GM18511 (cell line): ENCODE results near the gene ANTXR1.
"Not testable (repeated sequence)": the region's sequence is repeated elsewhere in the genome, so short reads cannot be mapped to it uniquely, and the experiment has no call there.

ENCODE experiments used
- ATAC-seq: cut with Tn5 transposase; IDR thresholded peaks from one replicate; pipeline ENCODE4 v1.9.1; 2021; ENCODE audit warnings: mild to moderate bottlenecking, moderate library complexity; ENCODE audit not compliant: unreplicated experiment

Gene ANTXR1

DNA sequence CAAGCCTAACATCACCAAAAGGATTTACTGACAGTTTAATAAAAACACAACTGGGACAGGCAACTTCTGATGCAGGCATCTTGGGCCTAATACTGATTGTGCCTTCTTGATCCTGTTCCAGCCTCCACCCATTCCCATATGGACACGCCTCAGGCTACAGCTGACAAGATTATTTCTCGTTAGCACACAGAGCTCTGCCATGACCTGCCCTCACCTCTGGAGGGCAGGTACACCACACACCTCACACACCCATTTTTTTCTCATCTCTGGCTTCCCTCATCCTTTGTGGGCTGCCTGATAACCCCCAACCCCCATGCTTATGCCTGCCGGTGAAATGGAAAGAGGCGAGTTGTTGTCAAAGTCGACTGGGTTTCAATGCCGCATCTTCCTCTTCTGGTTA is 147.0 kb downstream of the ANTXR1 start:
- no peak for ATAC-seq

DNA sequence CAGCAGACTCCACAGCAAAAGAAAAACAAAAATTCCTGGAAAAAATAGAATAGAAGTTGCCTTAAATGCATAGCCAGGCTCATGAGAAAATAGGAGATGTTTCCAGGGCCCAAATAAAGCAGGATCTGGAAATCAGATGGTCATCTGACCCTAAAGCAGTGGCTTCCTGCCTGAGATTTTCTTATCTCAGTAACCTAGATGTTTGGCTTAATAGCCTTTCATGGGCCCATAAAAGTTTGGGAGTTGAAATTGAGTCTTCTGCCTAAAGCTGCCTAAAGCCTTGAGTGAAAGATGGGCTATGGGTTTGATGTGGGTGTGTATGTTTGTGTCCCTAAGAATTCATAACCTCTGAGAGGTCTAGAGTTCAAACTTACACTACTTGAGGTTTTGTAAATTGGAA is 149.1 kb downstream of the ANTXR1 start:
- no peak for ATAC-seq

DNA sequence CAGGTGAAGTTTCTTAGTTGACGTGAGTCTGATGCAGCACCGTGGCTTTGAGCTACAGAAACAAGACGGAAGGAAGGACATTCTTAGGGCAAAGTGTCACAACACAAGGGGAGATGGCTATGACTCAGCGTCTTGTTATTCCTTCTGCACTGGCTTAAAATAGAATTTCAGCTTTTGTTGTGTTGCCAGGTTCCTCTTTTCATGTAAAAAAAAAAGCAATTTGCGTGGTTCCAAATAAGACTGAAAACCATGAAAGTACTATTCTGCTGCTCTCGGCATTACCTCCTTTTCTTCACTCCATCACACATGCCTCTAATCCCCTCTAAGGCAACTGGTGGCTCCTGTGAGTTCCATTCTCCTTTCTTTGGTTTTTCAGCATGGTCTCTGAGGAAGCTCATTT is 150.1 kb downstream of the ANTXR1 start:
- no peak for ATAC-seq

DNA sequence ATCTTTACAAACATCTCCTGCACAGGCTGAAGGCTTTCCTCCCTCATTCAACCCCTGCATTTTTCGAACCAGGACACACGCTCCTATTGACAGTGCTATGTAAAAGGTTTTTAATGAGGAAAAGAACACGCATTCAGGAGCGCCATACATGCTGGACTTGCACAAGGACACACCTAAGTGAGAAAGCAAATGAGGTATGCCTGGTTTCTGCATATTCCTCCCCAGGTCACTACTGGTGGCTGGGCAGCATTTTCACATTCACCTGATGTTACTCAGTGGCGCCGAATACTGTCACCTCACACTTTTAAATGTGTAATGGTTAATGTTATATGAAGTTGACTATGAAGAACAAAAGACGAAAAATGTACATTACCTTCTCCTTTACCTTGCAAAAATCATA is 150.6 kb downstream of the ANTXR1 start:
- ATAC-seq = no peak

DNA sequence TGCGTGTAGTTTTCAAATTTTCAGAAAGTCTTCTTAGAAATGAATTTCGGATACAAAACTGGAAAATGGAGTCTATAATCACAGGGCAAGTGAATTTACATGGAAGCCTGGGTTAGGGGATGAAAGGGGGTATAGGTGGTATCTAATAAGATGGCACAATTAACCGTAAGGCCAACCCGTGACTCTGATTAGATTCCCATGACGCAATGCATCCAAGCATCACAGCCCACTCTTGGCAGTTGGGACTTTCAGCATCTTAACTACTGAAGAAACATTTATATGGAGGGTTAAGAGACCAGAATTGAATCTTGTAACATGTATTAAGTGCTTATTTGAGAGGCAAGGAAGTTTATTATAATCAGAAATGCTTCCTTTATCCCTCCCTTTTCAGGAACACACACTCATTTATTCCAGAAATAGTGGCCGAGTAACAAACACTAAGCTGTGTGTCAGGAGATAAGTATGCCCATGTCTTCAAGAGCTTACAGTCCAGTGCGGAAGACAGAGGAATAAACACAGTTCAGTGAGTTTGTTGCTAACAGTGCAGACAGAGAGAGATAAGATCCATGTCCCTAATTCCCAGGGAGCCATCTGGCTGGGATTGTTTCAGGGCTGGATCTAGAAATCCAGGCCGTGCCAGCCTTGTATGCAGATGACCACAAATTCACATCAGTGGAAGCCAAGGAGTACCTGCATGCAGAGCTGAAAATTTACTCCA is 151.2 kb downstream of the ANTXR1 start:
- ATAC-seq = no peak

DNA sequence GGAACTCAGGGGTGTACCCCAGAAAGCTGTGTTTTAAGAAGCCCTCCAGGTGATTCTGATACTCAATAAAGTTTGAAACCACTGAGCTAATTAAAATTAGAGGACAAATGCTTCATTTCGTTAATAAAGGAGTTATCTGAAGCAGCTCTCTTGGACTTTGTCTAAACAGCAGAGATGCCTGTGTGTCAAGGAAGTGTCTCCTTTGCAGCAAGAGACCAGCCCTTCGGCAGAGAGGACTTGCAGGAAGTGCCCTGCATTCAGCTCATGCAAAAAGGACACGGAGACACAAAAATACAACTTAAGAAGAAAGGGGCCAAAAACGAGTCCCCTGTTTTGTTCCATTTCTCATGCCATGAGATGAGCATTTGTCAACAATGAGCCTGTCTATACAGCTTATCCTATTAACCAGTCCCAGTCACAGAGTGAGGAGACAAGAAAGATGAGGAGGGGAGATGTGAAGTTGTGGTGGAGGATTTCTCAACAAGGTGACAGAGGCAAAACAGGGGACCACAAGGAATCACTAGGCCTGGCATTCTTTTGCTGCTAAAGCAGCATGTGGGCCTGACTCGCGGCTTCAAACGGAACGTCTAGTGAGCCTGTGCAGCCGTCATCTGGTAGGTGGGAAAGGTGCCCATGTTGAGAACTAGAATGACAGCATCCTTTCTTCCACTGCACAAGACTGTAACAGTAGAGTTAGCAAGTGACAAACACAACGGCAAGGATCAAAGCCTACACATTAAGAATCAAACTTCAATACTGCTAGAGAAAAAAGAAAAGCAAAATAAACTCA is 152.3 kb downstream of the ANTXR1 start:
- no peak for ATAC-seq

DNA sequence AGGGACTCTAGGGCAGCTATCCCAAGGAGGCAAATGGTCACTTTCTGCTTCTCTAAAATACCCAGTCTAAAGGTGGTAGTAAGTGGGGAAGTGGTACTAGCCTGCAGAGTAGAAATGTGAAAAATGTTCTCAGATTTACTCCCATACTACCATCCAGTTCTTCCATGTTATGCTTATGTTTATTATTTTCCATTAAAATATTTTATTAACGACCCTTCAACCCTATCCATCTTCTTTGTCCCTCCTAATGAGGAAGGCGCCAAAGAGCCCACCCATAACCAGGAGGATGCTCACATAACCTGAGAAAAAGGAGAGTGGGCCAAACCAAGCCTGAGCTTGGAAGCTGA is 153.5 kb downstream of the ANTXR1 start:
- no peak for ATAC-seq

DNA sequence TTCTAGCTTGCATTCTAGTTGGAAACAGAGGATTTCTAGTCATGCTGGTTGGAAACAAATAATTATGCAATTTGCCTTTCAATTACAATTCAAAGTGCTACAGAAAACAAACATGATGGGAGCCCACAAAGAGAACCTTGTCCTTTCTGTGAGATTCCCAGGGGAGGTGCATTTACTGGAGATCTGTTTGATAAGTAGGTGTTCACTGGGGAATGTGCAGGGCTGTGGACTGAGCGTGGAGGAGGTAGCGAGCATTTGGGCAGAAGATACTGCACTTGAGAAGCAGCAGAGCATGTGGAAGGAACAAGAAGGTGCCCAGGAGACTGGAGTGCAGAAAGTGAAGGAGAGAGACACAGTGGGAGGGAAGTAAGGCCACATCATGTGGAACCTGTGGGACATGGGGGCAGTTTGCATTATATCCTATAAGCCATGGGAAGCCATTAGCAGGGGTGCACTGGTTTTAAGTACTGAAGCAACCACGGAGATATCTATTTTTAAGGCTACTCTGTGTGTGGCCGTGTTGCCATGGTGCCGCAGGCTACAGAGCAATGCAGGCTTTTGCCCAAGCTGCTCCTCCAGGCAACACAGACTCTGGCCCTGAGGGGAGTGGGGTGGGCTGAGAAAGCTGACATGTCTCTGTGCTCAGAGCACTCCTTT is 154.0 kb downstream of the ANTXR1 start:
- no peak for ATAC-seq

DNA sequence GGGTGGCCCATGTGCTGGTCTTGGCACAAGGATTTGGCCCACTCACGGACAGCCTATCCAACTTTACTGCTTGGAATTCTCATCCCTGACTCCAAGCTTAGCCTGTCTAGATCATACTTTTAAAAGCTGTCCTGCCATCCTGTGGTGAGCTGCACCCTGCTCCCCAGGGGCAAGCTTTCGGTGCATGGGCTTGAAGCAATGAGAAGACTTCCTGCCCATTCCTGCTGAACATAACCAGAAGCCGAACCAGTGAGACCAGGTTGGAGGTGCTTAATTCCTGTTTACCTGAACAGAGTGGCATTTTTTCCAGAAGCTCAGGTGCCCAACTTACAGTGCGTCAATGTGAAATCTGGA is 154.5 kb downstream of the ANTXR1 start:
- ATAC-seq = no peak

DNA sequence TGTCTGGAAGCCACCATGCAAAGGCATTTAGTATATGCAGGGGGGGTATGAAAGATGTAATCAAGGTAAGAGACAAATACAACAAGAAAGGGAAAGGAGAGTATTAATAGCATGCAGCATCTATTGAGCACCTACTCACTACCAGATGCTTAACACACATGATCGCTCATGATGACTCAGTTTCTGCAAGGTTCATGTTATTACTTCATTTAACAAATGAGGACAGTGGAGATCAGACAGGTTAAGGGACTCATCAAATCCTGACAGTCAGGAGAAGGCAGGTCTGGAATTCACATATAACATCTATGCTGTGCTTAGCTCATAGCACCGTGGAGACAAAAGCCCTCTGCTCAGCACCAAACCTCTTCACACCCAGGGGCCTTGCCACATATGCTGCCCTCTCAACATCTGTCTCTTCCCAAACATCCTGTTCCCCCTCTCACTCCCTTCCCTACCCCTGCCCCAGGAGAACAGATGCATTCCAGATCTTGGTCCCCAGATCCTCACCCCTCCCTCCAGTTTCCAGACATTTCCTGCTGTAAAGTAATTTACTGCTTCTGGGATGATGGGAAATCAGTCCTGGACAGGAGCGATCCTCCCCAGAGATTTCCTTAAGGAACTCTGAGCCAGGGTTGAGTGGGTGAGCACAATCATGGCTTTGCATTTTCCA is 155.3 kb downstream of the ANTXR1 start:
- ATAC-seq = no peak

DNA sequence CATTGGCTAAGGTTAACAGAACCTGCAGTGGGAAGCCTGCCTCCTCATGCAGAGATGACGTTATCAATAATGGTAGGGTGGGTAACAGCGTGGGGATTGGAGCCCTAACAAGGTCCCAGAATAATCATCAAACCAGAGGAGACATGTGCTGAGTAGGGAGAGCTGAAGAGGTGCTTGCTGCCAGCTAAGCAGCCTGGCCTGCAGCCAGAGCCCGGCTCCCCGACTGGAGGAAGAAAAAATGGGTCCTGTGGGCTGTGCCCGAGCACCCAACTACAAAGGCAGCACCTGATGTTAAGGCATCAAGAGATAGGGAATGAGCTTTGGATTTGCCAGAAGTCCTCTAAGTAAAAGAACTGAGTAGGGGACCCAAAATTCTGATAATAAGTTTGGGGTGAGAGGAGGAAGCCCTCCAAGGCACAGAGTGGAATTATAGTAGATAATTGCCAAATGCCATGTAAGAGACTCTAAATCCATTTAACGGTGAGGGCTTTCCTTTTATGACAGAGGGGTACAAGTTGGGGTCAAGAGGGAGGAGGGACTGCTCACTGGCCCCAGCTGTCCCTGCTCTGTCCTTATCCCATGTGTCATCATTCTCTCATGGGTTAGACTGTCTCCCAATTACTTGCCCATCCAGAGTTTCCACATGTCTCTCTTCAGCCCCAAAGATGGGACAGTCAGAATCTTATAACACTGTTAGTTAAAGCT is 156.1 kb downstream of the ANTXR1 start:
- no peak for ATAC-seq

DNA sequence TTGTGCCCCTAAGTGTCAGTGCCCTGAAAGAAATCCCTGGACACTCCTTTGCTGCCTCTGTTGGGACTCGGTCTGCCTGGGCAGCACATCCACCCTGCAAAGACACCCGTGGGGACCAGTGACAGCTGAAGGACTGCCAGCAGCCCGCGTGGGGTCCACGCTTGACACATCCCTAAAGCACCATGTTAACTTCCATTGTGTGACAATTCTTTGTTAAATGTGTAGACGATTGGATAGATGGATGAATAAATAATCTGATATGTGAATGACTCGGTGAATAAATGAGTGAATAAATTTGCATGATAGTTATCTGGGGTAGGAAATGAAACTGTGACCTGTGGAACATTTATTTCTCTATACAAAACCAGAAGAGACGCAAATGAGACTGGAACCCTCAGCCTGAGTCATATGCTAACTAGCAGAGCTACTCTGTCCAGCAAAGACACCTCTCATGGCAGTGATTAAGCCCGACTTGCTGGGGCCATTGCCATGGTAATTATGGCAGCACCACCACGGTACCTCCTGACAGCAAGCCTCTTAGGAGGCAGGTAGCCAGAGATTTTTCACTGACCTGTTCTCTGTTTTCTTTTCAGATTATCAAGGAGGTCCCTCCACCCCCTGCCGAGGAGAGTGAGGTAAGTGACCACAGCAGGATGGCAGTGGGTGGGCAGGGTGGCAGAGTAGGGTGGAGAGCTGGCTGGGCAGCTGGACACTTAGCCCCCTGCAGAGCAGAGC is 156.8 kb downstream of the ANTXR1 start:
- no peak for ATAC-seq

DNA sequence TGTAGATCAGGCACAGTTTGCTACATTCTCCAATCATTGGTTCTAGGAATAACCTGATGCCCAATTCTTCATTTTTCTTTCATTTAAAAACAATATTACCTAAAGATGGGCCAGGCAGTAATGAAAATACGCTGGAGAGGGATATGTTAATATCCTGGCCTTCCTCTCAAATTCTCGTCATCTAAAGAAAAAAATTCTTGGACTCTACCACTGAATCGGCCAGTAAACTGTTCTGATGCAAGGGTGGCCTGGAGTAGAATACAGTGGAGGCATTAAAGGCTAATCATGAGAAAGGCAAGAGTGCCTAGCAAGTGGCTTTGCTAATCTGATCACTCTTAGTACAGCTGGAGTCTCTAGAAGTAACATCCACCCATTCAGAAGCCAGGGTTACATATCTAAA is 157.7 kb downstream of the ANTXR1 start:
- no peak for ATAC-seq

DNA sequence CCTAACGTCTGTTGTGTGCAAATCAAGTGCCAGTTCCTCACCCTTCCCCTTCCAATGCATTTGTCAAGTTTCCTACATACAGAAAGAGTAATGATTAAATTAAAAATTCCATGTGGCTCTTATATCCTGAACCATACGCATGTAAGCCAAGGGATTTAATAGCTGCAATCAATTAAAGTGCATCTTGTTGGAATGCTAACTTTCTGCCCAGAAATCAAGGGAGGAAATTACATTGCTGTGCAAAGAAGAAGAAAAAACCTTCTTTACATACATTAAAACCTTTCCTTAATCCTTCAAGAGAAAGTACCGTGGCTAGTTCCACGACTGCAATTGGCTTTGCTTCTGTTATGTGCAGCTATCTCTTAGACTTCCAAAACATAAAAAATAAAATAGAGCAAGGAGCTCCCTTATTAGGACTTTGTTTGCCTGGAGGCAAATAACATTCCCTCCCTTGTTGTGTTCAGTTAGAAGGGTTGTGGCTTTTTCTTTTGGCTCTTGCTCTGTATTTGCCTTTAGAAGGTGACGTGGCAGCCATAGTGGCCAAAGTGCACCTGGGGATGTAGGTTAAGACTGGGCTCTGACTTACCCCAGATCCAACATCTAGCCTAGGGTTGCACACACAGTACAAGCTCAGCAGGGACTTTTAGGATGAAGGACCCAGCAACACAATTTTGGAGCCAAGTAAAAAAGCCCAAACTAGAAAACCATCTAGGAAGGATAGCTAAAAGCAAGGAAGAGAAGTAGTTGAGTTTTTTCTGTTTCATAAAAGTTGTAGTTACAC is 158.3 kb downstream of the ANTXR1 start:
- no peak for ATAC-seq

DNA sequence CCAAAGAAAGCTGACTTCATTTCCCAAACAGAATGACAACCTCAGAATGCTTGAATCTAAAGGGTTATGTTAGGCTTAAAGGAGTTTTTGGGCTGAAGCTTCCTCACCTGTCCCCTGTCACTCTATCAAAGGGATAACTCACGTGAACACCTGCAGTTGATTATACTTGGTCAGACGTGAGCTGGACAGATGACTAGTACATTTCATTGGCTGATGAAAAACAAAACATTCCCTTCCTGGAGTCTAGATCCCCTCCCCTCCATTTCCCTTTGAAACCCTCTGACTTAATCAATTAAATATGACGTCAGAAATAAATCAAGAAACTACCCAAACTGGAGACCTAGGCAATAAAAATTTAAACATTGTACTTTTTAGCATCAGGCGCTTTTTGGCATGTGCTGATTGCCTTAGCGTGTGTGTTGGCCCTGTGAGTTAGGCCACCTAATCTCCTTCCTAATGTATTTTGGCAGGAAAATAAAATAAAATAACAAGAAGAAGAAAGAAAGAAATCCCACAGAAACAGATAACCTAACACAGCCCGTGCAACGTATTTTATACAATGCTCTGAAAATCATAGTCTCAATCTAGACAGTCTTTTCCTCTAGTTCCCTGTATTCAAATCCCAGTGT is 159.0 kb downstream of the ANTXR1 start:
- ATAC-seq = no peak

DNA sequence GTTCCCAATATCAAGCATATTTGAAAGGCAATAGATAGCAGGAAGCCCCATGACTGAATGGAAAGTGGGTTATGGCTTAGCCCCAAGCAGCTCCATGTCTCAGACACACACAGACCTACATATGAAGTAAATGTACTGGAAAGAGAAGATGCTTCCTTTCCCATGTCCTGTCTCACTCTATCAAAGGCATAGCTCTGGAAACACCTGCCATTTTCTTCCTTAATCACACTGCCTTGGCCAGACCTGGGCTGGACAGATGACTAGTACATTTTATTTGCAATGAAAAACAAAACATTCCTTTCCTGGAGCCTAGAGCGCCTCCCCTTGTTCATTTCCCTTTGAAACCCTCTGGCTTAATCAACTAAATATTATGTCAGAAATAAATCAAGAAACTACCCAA is 160.7 kb downstream of the ANTXR1 start:
- ATAC-seq = no peak

DNA sequence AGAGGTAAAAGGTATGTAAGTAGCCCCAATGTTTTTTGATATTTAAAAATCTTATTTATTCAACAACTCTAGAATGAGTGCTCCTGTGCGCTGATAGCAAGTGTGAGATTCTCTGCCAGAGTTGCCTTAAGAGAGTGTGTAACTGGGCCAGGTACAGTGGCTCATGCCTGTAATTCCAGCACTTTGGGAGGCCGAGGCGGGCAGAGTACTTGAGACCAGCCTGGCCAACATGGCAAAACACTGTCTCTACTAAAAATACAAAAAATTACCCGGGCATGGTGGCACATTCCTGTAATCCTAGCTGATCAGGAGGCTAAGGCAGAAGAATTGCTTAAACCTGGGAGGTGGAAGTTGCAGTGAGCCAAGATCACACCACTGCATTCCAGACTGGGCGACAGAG is 161.2 kb downstream of the ANTXR1 start:
- ATAC-seq = not testable (repeated sequence)

DNA sequence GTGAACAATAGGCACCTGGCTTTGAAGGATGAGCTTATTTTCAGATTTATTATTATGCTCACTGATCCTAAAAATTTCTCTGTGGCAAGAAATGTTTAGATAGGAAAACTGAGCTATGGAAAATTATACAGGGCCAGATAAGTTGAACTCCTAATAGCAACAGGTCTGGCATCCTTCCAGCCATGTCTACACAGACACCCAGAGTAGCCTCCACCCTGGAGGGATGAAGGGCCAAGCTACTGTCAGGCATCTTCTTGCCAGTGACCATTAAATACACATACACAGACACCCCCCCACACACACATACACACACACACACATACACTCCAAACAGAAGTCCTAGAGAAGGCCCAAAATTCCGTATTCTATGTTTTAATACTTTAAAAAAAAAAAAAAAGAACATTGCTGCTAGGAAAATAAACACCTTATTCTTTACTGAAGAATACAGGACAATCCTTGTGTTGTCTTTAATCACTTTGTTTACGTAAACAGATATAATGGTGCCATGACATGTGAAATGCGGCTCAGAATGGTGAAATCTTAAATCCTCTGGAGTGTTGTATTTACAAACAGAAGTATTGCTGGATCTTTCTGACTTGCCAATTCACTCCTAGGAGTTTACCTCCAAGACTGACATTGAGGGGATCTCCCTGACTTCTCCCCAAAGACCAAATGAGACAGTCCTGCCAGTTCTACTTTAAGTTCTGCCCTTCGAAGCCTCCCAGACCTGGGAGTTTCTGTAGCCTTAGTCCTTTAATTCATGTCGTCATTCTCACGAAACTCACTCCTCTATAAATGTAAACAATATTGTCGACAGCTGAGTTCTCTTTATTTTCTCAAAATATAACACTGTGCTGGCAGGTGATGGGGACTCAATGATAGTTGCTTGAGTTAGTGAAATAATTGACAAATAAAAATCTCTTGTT is 163.1 kb downstream of the ANTXR1 start:
- no peak for ATAC-seq
